HG03342 (cell line): ENCODE data around the gene HOXA9.

Experiments used
- ATAC-seq: cut with Tn5 transposase; IDR thresholded peaks from one replicate; pipeline ENCODE4 v1.9.1; 2021; ENCODE audit warnings: mild to moderate bottlenecking, moderate library complexity; ENCODE audit not compliant: unreplicated experiment

Gene HOXA9

DNA sequence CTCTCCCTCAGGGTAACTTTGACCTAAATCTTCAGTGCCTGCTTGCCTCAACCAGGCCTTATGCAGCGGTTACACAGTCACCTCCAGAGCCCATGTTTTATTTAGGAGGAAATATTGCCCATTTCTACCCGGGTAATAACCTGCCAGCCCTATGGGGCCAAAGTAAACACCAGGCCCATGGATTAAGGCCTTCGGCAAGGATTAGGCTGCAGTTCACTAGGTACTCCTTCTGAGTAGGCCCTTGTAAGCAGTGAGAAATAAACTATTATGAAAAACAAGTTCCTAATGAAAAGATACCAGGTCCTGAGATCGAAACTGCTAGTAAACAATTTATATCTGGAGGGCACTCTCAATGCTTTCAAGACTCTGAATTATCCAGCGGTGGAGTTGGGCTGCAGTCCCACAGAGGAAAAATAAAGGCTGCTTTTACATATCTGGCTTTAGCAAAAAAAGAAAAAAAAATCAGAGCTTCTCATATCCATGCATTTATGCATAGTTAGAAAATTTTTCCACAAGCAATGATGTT, 12.5 kb upstream of the HOXA9 start:
- no peak for ATAC-seq

- no peak for ATAC-seq
Observed at GRCh38 chr7:27176962-27177794, 11.8 kb upstream of the HOXA9 start.

DNA sequence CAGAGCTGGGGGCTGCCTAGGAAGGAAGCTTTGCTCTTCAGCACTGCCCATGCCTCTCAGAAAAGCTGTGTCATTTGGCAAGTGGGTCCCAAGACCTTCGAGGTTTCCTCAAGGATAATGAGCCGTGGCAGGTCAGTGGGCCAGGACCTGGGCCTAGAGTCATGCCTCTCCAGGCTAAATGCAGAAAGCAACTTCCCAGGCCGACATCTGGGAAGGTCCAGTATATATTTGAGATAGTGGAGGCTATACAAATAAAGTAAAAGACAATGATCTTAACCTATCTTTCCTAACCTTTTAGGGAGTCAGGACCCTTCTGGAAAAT, 11.1 kb upstream of the HOXA9 start:
- no peak for ATAC-seq

GRCh38 chr7:27175626-27176523, 10.5 kb upstream of the HOXA9 start:
- no peak for ATAC-seq

DNA sequence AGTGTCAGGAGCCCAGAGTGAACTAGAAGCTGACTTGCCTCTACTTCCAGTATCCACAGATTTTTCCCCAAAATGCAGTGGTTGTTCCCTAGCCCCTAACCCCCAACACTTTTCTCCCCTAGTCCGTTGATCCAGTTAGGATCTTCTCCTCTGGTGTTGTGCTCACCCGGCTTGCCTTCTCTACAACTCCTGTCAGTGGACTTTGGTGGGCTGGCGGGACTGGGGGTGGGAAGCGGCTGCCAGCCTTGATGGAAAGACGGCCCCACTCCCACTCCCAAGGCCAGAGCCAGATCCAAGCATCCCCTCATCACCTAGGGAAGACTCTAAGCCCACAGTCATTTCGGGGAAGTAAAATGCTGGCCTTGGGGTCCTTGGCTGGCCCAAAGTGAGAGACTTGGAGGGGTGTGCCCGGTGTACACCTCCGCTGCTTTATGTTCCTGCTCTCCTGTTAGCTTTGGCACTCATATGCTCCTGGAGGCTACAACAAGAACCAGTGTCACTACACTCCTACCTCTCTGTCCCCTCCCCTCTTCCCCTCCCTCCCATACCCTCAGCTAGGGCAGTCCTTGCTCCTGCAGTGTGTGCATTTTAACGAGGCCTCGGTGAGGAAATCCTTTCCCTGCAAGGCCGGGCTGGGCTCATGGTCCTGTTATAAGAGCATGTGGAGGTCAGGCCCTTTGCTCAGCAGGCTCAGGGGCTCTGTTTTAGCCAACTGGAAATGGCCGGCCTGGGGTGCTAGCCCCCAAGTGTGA, 9.7 kb upstream of the HOXA9 start:
- no peak for ATAC-seq

GRCh38 chr7:27173956-27174873, 8.9 kb upstream of the HOXA9 start, which contains the start of gene HOXA10:
Gene HOXA10 (minus strand): TSS chr7:27174320. CDS start chr7:27174306, 14 bp downstream.
- no peak for ATAC-seq

GRCh38 chr7:27173511-27173955, 8.2 kb upstream of the HOXA9 start:
- no peak for ATAC-seq

- no peak for ATAC-seq
Observed at GRCh38 chr7:27172823-27173510, 7.6 kb upstream of the HOXA9 start.

GRCh38 chr7:27172315-27172774, 7.0 kb upstream of the HOXA9 start:
- no peak for ATAC-seq

- ATAC-seq = no peak
Observed at GRCh38 chr7:27171637-27172314, 6.4 kb upstream of the HOXA9 start.

DNA sequence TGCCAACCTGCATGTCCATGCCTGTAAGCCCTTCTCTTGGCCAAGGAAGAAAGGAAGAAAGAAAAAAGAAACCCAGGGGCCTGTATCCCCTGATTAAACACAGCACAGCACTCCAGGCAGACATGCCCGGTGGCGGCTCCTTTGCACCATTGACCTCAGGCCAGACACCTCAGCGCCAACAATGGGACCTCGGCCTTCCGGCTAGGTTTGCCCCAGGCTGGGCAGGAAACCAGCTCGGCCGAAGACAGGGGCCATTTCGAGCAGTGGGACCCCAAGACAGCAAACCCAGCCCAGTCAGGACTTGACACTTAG, 5.9 kb upstream of the HOXA9 start:
- no peak for ATAC-seq

DNA sequence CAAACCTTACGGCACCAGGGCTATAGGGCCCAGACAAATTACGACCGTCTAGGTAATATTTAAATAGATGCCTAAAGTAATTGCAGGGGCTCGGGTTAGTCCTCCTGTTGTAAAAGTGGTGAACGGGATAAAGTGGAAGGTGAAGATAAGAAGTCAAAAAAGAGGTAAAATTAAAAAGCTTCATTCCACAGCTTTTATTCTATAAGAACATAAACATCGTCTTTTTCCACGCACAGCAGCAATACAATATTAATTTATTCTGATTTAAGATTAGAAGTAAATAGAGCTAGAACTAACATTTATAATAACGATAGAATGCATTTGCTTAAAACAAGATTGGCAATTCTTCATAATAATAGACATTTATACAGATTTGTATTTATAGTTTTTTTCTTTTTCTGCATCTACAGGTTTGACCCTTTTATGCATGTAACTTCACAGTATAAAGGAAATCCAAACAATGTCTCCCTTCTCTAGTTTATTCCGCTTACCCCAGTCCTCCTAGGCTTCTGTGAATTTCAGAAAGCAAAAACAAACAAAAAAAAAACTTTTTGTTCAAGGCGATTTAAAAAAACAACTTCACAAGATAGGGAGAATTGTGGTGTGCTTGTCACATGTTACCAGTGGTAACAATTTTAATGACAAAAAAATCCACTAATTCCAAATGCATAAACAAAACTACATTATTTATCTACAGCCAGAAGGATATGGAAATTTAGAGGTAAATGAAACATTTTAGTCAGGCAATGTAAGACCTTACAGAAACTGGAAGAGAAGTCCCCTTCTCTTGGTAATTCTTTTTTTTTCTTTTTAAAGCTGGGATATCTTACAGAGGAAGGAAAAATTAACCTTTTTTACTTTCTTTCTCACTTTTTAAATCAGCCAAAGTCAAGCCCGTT, 5.3 kb upstream of the HOXA9 start:
- ATAC-seq = no peak

DNA sequence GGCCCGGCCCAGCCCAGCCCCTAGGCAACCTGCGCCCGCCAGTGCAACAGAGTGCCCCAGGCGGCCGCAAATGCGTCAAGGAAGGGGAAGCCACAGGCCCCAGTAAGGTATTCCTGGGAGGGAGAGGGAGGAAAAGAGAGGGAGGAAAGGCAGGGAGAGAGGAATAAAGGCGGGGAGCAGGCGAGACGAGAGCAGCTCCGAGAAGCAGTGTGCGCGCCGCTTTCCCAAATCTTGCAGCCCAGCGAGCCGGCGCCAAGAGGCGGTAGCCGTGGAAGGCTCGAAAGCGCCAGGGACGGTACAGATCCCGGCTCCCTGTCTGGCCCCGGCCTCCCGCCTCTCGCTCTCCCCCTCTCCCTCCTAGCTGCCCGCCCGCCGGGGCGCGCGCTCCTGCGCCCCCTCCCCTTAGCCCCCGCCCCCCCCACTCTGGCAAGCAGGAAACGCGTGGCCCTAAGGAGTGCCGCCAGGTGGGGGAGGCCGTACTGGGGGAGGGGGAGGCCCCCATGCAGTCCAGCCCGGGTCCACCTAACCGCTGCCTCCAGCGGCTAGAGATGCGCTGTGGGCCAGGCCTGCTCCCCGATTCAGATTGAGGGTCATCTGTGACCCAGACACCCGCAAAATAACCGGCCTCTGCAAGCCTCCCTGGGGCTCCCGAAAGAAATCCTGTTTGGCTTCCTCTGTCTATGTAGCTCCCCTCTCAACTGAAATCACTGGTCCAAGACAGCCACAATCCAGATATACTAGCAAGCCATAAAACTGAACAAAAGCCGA, 4.5 kb upstream of the HOXA9 start:
- no peak for ATAC-seq

DNA sequence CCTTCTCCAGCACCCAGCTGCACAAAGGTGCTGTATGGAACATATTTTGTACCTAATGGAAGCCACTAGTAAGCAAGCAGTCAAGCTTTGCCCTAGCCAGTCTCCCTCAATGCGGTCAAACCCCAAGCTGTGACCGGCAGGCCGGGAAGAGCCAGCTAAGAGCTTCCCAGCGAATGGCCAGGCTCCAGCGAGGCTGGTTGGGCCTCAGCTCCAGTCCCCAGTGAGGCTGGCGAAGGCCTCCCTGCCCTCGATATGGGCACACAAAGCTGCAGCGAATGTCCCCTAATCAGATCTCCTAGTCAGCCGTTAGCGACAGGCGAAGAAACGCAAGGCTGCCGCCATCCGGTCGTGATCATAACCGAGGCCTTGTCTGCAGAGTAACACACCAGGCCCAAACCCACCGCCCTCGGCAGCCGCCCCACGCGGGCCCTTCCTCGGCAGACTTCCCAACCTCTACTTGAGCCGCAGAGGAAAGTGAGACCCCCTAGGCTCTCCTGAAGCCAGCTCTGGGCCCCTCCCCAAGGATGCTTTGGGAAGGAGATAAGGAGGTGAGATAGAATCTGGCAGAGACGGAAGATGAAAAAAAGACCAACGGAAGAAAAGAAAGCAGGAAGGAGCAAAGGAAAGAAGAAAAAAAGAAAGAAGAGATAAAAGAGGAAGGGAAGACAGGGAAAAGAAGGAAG, 3.1 kb upstream of the HOXA9 start:
- ATAC-seq = no peak

- ATAC-seq = no peak
Observed at GRCh38 chr7:27167916-27168264, 2.6 kb upstream of the HOXA9 start.
